Glutamatergic neuron (in vitro differentiated cells): Measurements from ENCODE around the gene POLD3. TPM values are rescaled to one million over a fixed set of nuclear protein-coding genes. Genes with fewer than 3 reads are reported as not detected.

Experiments
- DNase-seq: peaks from one replicate; pipeline ENCODE4 v3.0.0; 2022
- H3K27ac Mint-ChIP-seq: one replicate; pipeline ENCODE4 v1.8.0; 2020; ENCODE audit warnings: mild to moderate bottlenecking, mixed read lengths, inconsistent platforms; ENCODE audit not compliant: unreplicated experiment
- H3K27me3 Mint-ChIP-seq: one replicate; pipeline ENCODE4 v1.8.0; 2020; ENCODE audit warnings: mild to moderate bottlenecking, moderate library complexity, mixed read lengths, inconsistent platforms; ENCODE audit not compliant: unreplicated experiment
- H3K36me3 Mint-ChIP-seq: one replicate; pipeline ENCODE4 v1.8.0; 2020; ENCODE audit warnings: mild to moderate bottlenecking, mixed read lengths, inconsistent platforms; ENCODE audit not compliant: unreplicated experiment
- H3K4me1 Mint-ChIP-seq: one replicate; pipeline ENCODE4 v1.8.0; 2020; ENCODE audit warnings: mild to moderate bottlenecking, low read depth, mixed read lengths, inconsistent platforms; ENCODE audit not compliant: unreplicated experiment
- H3K4me3 Mint-ChIP-seq: one replicate; pipeline ENCODE4 v1.8.0; 2020; ENCODE audit warnings: mild to moderate bottlenecking, mixed read lengths, inconsistent platforms; ENCODE audit not compliant: unreplicated experiment
- H3K9me3 Mint-ChIP-seq: one replicate; pipeline ENCODE4 v1.8.0; 2020; ENCODE audit warnings: mild to moderate bottlenecking, moderate library complexity, mixed read lengths, inconsistent platforms; ENCODE audit not compliant: unreplicated experiment
- total RNA-seq: library from RNA; stranded (reverse); fragmentation: NEBNext Ultra II Directional; extraction: Animal tissue kit (Norgen Biotek cat#: 25700); gene quantifications from one replicate; pipeline ENCODE4 v1.2.1, GENCODE V29; 2021; ENCODE audit not compliant: unreplicated experiment
- TF ChIP-seq, protein P1 (sequence below): fragments of 200-600 bp; sonication (generic); IDR thresholded peaks from one replicate; pipeline ENCODE4 v1.5.0; 2021; ENCODE audit not compliant: partially characterized antibody, unreplicated experiment

POLD3 gene
- total RNA-seq, 1 donor from 2014 or later = 9.0 TPM

DNA sequence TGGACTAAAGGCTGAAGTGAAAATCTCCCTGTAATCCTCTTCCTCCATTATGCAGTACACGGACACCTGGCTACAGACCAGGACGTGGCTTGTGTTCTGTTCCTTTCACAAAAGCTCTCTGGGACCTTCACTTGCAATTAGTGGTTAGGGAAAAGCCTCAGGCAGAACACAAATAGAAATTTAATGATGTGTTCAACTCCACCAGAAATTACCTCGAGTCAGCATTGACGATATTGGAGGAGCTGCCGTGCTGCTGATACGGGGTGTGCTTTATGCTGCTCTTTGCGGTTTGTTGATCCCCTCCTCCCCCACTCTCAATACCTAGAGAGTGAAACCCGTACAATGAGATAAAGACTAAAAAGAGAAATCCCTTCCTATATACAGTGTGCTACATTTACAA is 48.9 kb downstream of the POLD3 start:
- Mint-ChIP-seq H3K27ac (peak overlapping the region; percentile 75), H3K4me3 (peak overlapping the region; percentile 80), H3K9me3 (no peaks in the 10 kb centered on the region), H3K27me3 (no peaks in the 10 kb centered on the region), H3K4me1 (peaks cover 50% of the 10 kb centered on the region), H3K36me3 (no peaks in the 10 kb centered on the region)
- DNase-seq = no peak
- TF ChIP-seq, protein P1, sequence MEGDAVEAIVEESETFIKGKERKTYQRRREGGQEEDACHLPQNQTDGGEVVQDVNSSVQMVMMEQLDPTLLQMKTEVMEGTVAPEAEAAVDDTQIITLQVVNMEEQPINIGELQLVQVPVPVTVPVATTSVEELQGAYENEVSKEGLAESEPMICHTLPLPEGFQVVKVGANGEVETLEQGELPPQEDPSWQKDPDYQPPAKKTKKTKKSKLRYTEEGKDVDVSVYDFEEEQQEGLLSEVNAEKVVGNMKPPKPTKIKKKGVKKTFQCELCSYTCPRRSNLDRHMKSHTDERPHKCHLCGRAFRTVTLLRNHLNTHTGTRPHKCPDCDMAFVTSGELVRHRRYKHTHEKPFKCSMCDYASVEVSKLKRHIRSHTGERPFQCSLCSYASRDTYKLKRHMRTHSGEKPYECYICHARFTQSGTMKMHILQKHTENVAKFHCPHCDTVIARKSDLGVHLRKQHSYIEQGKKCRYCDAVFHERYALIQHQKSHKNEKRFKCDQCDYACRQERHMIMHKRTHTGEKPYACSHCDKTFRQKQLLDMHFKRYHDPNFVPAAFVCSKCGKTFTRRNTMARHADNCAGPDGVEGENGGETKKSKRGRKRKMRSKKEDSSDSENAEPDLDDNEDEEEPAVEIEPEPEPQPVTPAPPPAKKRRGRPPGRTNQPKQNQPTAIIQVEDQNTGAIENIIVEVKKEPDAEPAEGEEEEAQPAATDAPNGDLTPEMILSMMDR = no peak

DNA sequence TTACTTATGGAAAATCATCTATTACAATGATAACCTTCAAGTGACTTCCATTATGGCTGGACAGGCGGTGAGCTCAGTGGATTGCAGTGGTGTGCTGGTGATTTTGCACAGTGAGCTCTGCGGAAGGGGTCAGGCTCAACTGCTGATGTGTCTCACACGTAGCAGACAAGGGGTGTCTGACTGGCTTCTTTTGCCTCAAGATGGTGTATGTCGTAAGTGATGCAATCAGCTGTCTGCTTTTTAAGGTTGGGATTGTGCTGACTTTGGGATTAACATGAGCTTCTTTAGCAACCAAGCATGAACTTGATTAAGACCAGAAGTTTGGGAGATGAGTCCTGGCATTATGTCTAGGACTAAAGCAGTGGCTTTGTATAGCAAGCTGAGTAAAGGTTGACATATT is 49.5 kb downstream of the POLD3 start:
- Mint-ChIP-seq H3K27ac (peak overlapping the region; percentile 75), H3K9me3 (no peaks in the 10 kb centered on the region), H3K36me3 (no peaks in the 10 kb centered on the region), H3K4me3 (peak overlapping the region; percentile 80), H3K4me1 (peaks cover 50% of the 10 kb centered on the region), H3K27me3 (no peaks in the 10 kb centered on the region)
- no peak for DNase-seq
- TF ChIP-seq, protein P1 = no peak

DNA sequence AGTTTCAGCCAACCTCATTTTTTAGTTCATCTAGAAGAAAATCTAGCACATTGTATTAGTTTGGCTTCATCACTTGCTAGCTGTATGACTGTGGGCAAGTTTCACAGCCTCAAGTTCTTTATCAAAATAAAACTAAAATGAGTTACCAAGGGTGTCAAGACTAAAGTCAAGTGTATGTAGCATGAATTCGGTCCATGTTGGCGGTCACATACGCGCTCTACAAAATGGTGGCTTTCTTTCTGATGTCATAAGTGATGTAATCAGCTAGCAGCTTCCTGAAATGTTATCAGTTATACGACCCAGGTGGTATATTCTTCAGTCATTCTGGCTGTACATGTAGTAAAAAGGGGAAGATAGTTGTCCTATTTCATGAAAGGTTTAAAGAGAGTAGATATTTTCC is 50.5 kb downstream of the POLD3 start:
- no peaks in the 10 kb centered on the region for H3K36me3 Mint-ChIP-seq
- H3K27me3 Mint-ChIP-seq = no peaks in the 10 kb centered on the region
- peak overlapping the region; percentile 14 for H3K27ac Mint-ChIP-seq
- peaks cover 44% of the 10 kb centered on the region for H3K4me1 Mint-ChIP-seq
- no peak overlapping the region for H3K4me3 Mint-ChIP-seq
- TF ChIP-seq, protein P1 = no peak
- DNase-seq = no peak
- no peaks in the 10 kb centered on the region for H3K9me3 Mint-ChIP-seq

DNA sequence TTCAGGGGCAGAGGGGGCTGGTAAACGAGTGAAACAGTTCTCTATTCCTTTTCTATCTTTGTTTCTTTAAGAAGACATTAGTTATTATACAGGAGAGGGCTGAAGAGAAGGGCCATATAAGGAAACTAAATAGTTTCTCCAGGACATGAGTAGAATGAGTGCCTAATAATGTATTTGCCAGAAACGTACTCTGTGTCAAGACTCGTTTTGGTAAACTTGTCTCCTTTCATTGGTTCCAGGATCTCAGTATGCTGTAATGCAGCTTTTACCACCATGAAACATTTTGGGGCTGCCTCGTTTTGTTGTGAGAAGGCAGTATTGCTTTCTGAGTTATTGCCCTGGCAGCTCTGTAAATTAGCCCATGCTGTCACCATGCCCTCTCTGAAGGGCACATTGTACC is 51.7 kb downstream of the POLD3 start:
- Mint-ChIP-seq H3K27ac (no peak overlapping the region), H3K4me1 (peaks cover 38% of the 10 kb centered on the region), H3K9me3 (no peaks in the 10 kb centered on the region), H3K4me3 (no peak overlapping the region), H3K36me3 (no peaks in the 10 kb centered on the region), H3K27me3 (peaks cover 2% of the 10 kb centered on the region)
- TF ChIP-seq, protein P1 = no peak
- DNase-seq = no peak

DNA sequence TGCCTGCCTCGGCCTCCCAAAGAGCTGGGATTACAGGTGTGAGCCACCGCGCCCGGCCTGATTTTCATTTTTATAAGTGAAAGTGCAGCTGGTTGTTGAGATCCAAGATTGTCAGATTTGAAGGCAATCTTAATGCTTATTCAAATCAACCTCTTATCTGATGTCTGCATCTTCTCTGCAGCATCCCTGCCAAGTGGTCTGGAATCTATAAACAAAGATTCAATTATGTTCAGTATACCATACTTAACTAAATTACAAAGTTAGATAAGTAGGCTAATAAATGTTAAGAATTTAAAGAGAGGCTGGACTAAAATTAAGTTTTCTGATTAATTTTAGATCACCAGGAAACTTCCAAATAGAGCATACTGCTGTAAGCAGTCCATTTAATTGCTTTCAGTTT is 53.8 kb downstream of the POLD3 start:
- Mint-ChIP-seq H3K27me3 (peaks cover 2% of the 10 kb centered on the region), H3K4me3 (no peak overlapping the region), H3K36me3 (no peaks in the 10 kb centered on the region), H3K9me3 (no peaks in the 10 kb centered on the region), H3K4me1 (peaks cover 25% of the 10 kb centered on the region), H3K27ac (no peak overlapping the region)
- TF ChIP-seq, protein P1 = no peak
- no peak for DNase-seq
